Caco-2 (cell line): Measurements from ENCODE around the gene AMPH. TPM values are rescaled to one million over a fixed set of nuclear protein-coding genes. Genes with fewer than 3 reads are reported as not detected.

Source experiments
- BruUV-seq: library from RNA; stranded (reverse); fragments of 400-500 nt; replicated peaks from 2 replicates; lab custom pipeline; 2021; lab: Mats Ljungman, UMichigan
- CTCF ChIA-PET: fragments of 300-600 bp; sonication (Branson Sonifier 250); formaldehyde crosslinking; loops from one replicate; lab custom pipeline; 2022; ENCODE audit warnings: antibody characterized with exemption; lab: Charles Lee
- POLR2A ChIA-PET: fragments of 300-600 bp; sonication (Branson Sonifier 250); formaldehyde crosslinking; loops from one replicate; lab custom pipeline; 2022; ENCODE audit warnings: antibody characterized with exemption; lab: Charles Lee
- DNase-seq, 2 experiments: peaks; one replicate each; pipeline versions ENCODE4 v3.0.0 to v3.0.0-alpha.2; 2020 to 2022
- H3K27me3 ChIP-seq: replicated peaks from 2 replicates; pipeline ENCODE4 v1.6.0; 2011; ENCODE audit warnings: low read length; ENCODE audit not compliant: control insufficient read depth, insufficient read depth
- H3K36me3 ChIP-seq: 2 replicates; pipeline ENCODE4 v1.5.1; 2011; ENCODE audit warnings: low read length; ENCODE audit not compliant: control insufficient read depth, insufficient read depth
- H3K4me1 ChIP-seq: fragments of 250-450 bp; sonication (Bioruptor Pico); 2 replicates; pipeline ENCODE4 v1.5.1; 2020; ENCODE audit warnings: mild to moderate bottlenecking
- H3K4me3 ChIP-seq: 2 replicates; pipeline ENCODE4 v1.5.1; 2011; ENCODE audit warnings: low read depth, mild to moderate bottlenecking, control low read depth, low read length
- H3K9me3 ChIP-seq: fragments of 250-450 bp; sonication (Bioruptor Pico); 2 replicates; pipeline ENCODE4 v1.5.1; 2020; ENCODE audit warnings: mild to moderate bottlenecking, moderate library complexity
- H3K27ac Mint-ChIP-seq: one replicate; pipeline ENCODE4 v1.8.0; 2022; ENCODE audit warnings: mixed read lengths; ENCODE audit not compliant: unreplicated experiment
- H3K27me3 Mint-ChIP-seq: one replicate; pipeline ENCODE4 v1.8.0; 2022; ENCODE audit warnings: mixed read lengths; ENCODE audit not compliant: insufficient read depth, unreplicated experiment
- H3K36me3 Mint-ChIP-seq: one replicate; pipeline ENCODE4 v1.8.0; 2022; ENCODE audit warnings: mild to moderate bottlenecking, mixed read lengths; ENCODE audit not compliant: insufficient read depth, unreplicated experiment
- H3K4me1 Mint-ChIP-seq: one replicate; pipeline ENCODE4 v1.8.0; 2022; ENCODE audit warnings: low read depth, mixed read lengths; ENCODE audit not compliant: unreplicated experiment
- H3K4me3 Mint-ChIP-seq: one replicate; pipeline ENCODE4 v1.8.0; 2022; ENCODE audit warnings: mild to moderate bottlenecking, moderate library complexity, mixed read lengths; ENCODE audit not compliant: unreplicated experiment
- H3K9me3 Mint-ChIP-seq: one replicate; pipeline ENCODE4 v1.8.0; 2022; ENCODE audit warnings: mixed read lengths; ENCODE audit not compliant: unreplicated experiment
- intact Hi-C: fragments of 100-400 bp; cut with micrococcal nuclease; formaldehyde crosslinking; loops from one replicate; pipeline ENCODE4 v1.10.0; 2022; ENCODE audit not compliant: unreplicated experiment
- total RNA-seq: library from RNA; stranded (reverse); gene quantifications from 2 replicates; pipeline ENCODE4 v1.2.3, GENCODE V29; 2022
- TF ChIP-seq, protein P1 (sequence below), 2 experiments: fragments of 200-600 bp in 1 of 2; IDR thresholded peaks; 1 replicate in 1 of 2; 2 replicates in 1 of 2; pipeline versions ENCODE4 v1.5.1 to v1.8.0; 2011 to 2022; ENCODE audit warnings: antibody characterized with exemption in 1 of 2, control low read depth in 1 of 2, inconsistent platforms in 1 of 2, low read depth in 1 of 2, low read length in 1 of 2, mild to moderate bottlenecking in 1 of 2, moderate library complexity in 1 of 2; ENCODE audit not compliant: insufficient read depth in 1 of 2, severe bottlenecking in 1 of 2, unreplicated experiment in 1 of 2

AMPH gene
- total RNA-seq, 1 experiment from 2014 or later: not detected

DNA sequence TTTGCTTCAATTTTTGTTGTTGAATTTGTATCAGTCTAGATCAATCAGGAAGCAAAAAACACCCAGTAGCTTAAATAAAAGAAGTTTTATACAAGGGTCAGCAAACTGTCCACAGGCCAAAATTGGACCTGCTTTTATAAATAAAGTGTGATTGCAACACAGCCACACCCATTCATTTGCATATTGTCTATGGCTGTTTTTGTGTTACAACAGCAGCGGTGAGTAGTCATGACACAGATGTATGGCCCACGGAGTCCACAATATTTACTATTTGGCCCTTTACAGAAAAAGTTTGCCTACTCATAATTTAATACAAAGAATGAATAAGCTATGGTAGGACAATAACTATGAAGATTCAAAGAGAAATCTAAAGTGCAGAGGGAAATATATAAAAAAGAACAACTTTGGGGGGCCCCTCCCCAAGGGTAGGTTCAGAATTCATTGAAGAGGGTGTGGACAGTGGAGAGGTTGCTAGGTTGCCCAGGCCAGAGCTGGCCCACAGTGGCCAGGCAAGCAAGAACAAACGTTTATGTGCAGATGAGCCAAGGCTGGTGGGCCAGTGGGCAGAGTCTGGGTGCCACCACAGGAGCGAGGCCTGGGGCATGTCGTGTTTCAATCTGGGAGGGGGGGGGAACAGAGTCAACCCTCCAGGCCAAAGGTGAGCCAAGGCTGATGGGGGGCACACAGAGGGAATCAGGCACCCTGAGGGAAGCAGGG is 47.0 kb upstream of the AMPH start:
- Histone ChIP-seq H3K9me3 (no peaks in the 10 kb centered on the region), H3K4me3 (no peak overlapping the region), H3K4me1 (no peaks in the 10 kb centered on the region), H3K27me3 (no peaks in the 10 kb centered on the region; the same call in 1 of the 2 replicates), H3K36me3 (no peaks in the 10 kb centered on the region)
- H3K27ac Mint-ChIP-seq: no peak overlapping the region
- ChIA-PET POLR2A (no interaction called here), CTCF (no interaction called here)
- intact Hi-C loops: no loop called here
- no peaks in the 10 kb centered on the region for H3K4me1 Mint-ChIP-seq
- H3K36me3 Mint-ChIP-seq: no peaks in the 10 kb centered on the region
- DNase-seq: no peak
- BruUV-seq: no TSS peak
- H3K27me3 Mint-ChIP-seq: peaks cover 8% of the 10 kb centered on the region
- no peaks in the 10 kb centered on the region for H3K9me3 Mint-ChIP-seq
- TF ChIP-seq, protein P1, sequence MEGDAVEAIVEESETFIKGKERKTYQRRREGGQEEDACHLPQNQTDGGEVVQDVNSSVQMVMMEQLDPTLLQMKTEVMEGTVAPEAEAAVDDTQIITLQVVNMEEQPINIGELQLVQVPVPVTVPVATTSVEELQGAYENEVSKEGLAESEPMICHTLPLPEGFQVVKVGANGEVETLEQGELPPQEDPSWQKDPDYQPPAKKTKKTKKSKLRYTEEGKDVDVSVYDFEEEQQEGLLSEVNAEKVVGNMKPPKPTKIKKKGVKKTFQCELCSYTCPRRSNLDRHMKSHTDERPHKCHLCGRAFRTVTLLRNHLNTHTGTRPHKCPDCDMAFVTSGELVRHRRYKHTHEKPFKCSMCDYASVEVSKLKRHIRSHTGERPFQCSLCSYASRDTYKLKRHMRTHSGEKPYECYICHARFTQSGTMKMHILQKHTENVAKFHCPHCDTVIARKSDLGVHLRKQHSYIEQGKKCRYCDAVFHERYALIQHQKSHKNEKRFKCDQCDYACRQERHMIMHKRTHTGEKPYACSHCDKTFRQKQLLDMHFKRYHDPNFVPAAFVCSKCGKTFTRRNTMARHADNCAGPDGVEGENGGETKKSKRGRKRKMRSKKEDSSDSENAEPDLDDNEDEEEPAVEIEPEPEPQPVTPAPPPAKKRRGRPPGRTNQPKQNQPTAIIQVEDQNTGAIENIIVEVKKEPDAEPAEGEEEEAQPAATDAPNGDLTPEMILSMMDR (IDR thresholded peaks at IDR 0.05; ENCODE audit: insufficient read depth in 1 of 2, low read depth in 1 of 2, low read length in 1 of 2, severe bottlenecking in 1 of 2, unreplicated experiment in 1 of 2): no peak
- H3K4me3 Mint-ChIP-seq: no peak overlapping the region

DNA sequence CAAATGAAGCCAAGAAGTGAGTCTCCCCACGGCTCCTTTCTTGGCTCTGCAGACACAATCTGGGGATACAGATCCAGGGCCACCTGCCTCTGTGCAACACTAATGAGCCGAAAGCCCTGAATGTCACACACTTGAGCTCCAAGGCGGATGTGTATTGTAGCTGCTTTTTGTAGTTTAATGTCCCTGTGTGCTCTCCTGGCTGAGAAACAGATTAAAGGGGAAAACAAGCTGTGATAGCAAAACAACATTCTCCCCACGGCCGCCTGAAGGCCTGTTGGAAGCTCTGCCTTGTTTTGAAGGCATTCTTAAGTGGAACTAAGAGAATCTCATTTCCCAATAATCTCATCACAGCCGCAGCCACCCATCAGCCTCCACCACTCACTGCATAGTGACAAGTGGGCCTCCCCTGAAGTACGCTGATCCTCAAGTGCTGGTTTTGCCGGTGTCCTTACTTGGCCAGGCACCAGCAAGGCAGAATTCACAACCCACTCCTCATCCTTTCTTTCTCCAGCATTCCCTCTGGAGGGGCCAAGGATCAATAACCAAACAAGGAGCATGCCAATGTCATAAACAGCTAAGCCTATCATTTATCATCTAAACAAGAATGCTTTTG is 44.4 kb upstream of the AMPH start:
- BruUV-seq: no TSS peak
- intact Hi-C loops: no loop called here
- no peak for DNase-seq
- Mint-ChIP-seq H3K9me3 (no peaks in the 10 kb centered on the region), H3K4me3 (no peak overlapping the region), H3K36me3 (no peaks in the 10 kb centered on the region), H3K4me1 (no peaks in the 10 kb centered on the region), H3K27me3 (peaks cover 16% of the 10 kb centered on the region), H3K27ac (no peak overlapping the region)
- Histone ChIP-seq H3K4me3 (no peak overlapping the region), H3K27me3 (no peaks in the 10 kb centered on the region; the same call in 1 of the 2 replicates), H3K36me3 (no peaks in the 10 kb centered on the region), H3K4me1 (no peaks in the 10 kb centered on the region), H3K9me3 (no peaks in the 10 kb centered on the region)
- CTCF ChIA-PET: no interaction called here
- TF ChIP-seq, protein P1 (IDR thresholded peaks at IDR 0.05; ENCODE audit: insufficient read depth in 1 of 2, low read depth in 1 of 2, low read length in 1 of 2, severe bottlenecking in 1 of 2, unreplicated experiment in 1 of 2): no peak
- POLR2A ChIA-PET: no interaction called here

GRCh38 chr7:38674513-38674912 is 43.3 kb upstream of the AMPH start:
- H3K36me3 Mint-ChIP-seq: no peaks in the 10 kb centered on the region
- intact Hi-C loops: no loop called here

More at GRCh38 chr7:38674513-38674912, 43.3 kb upstream of the AMPH start:
- H3K36me3 ChIP-seq: no peaks in the 10 kb centered on the region
- no peaks in the 10 kb centered on the region for H3K4me1 ChIP-seq
- DNase-seq: no peak
- peaks cover 1% of the 10 kb centered on the region for H3K27me3 ChIP-seq
- ChIA-PET POLR2A (no interaction called here), CTCF (no interaction called here)
- H3K27ac Mint-ChIP-seq: no peak overlapping the region
- TF ChIP-seq, protein P1 (IDR thresholded peaks at IDR 0.05; ENCODE audit: insufficient read depth in 1 of 2, low read depth in 1 of 2, low read length in 1 of 2, severe bottlenecking in 1 of 2, unreplicated experiment in 1 of 2): no peak
- BruUV-seq: no TSS peak
- H3K4me1 Mint-ChIP-seq: no peaks in the 10 kb centered on the region
- no peak overlapping the region for H3K4me3 ChIP-seq
- H3K27me3 Mint-ChIP-seq: peaks cover 17% of the 10 kb centered on the region
- no peaks in the 10 kb centered on the region for H3K9me3 ChIP-seq
- H3K4me3 Mint-ChIP-seq: no peak overlapping the region
- H3K9me3 Mint-ChIP-seq: no peaks in the 10 kb centered on the region
